Erythroblast (primary cell): Measurements from ENCODE around the gene FBXL13.

Source experiments
- GATA1 ChIP-seq: IDR thresholded peaks from 2 replicates; pipeline ENCODE4 v1.6.1; 2011; ENCODE audit warnings: low read depth, mild to moderate bottlenecking, control low read depth, low read length, moderate library complexity
- POLR2A ChIP-seq: IDR thresholded peaks from 2 replicates; pipeline ENCODE4 v1.6.1; 2011; ENCODE audit warnings: mild to moderate bottlenecking, low read length

GRCh38 chr7:102823390-102824119 lies 251.0 kb downstream of the FBXL13 start:
- TF ChIP-seq POLR2A = no peak
- TF ChIP-seq GATA1 = no peak
